Right atrium auricular region (tissue), 2 donors: ENCODE data around the gene TTC21B. TPM values are rescaled to one million over a fixed set of nuclear protein-coding genes. Genes with fewer than 3 reads are reported as not detected.

Experiments used
- DNase-seq: peaks from one replicate; pipeline ENCODE4 v3.0.0-alpha.2; 2019; ENCODE audit warnings: low spot score
- H3K27ac ChIP-seq, 2 donors: fragments of 200-600 bp; sonication (generic); 1 replicate in 1 of 2; 2 replicates in 1 of 2; pipeline ENCODE4 v1.5.1; 2016 to 2019
- H3K27me3 ChIP-seq, 2 donors: fragments of 200-600 bp; sonication (generic); one replicate each; pipeline versions ENCODE4 v1.5.1 to v1.6.0; 2017 to 2019
- H3K36me3 ChIP-seq: fragments of 200-600 bp; sonication (generic); one replicate; pipeline ENCODE4 v1.5.1; 2016
- H3K4me1 ChIP-seq, 2 donors: fragments of 200-600 bp; sonication (generic); one replicate each; pipeline versions ENCODE4 v1.5.1 to v1.6.0; 2017 to 2019
- H3K4me3 ChIP-seq, 2 donors: fragments of 200-600 bp; sonication (generic); 1 replicate in 1 of 2; 2 replicates in 1 of 2; pipeline ENCODE4 v1.5.1; 2017 to 2019; ENCODE audit warnings: mild to moderate bottlenecking in 1 of 2, moderate library complexity in 1 of 2
- H3K9me3 ChIP-seq, 2 donors: fragments of 200-600 bp; sonication (generic); one replicate each; pipeline ENCODE4 v1.5.1; 2019
- total RNA-seq, 2 donors: library from RNA; depleted of rRNA; stranded (reverse); fragments of >200 nt; gene quantifications; one replicate each; pipeline ENCODE4 v1.1.0, GENCODE V29; 2016
- TF ChIP-seq, protein P1 (sequence below), 2 donors: fragments of 200-600 bp; sonication (generic); IDR thresholded peaks; one replicate each; pipeline ENCODE4 v1.5.1; 2019; ENCODE audit warnings: antibody characterized with exemption in 2 of 2

Gene TTC21B
- total RNA-seq, 2 donors from 2014 or later, result 9.9 TPM

DNA sequence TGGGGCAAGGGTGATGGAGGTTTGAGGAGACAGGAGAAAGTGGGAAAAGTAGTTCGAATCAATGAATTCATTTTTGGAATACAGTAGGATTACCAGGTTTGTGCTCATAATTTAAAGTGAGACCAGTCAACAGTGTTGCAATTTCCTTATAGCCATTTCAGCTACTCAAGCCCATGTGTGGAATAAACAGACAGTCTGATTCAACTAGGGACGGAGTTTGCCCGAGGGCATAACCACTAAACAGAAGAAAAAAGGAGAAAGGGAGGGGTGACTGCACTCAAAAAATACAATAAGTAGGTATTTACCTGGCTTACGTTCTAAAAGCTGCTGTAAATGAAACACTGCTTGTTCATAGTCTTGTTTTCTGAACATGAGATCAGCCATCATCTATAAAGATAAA is 55.2 kb downstream of the TTC21B start:
- Histone ChIP-seq H3K4me1 (peaks cover 0 to 8% of the 10 kb centered on the region in 2 donors), H3K27ac (no peak overlapping the region), H3K4me3 (no peak overlapping the region), H3K9me3 (no peaks in the 10 kb centered on the region), H3K36me3 (peaks cover 58% of the 10 kb centered on the region), H3K27me3 (no peaks in the 10 kb centered on the region)
- no peak for DNase-seq
- TF ChIP-seq, protein P1, sequence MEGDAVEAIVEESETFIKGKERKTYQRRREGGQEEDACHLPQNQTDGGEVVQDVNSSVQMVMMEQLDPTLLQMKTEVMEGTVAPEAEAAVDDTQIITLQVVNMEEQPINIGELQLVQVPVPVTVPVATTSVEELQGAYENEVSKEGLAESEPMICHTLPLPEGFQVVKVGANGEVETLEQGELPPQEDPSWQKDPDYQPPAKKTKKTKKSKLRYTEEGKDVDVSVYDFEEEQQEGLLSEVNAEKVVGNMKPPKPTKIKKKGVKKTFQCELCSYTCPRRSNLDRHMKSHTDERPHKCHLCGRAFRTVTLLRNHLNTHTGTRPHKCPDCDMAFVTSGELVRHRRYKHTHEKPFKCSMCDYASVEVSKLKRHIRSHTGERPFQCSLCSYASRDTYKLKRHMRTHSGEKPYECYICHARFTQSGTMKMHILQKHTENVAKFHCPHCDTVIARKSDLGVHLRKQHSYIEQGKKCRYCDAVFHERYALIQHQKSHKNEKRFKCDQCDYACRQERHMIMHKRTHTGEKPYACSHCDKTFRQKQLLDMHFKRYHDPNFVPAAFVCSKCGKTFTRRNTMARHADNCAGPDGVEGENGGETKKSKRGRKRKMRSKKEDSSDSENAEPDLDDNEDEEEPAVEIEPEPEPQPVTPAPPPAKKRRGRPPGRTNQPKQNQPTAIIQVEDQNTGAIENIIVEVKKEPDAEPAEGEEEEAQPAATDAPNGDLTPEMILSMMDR (IDR thresholded peaks at IDR 0.05), result no peak

DNA sequence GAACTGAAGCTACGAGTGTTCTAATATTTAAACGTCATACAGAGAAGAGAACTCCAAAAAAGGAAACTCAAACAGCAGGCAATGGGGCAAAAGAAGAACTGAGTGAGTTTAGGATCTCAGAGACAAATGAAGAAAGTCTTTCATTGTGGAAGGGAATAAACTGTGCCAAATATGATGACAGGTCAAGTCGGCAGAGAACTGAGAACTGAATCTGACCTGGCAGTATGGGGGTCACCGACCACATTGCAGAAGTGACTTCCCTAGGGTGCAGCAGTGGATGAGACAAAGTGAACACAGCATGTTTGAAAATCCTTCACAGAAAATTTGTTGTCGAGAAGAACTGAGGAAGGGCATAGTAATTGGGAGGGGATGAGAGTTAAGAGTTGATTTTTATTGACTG is 55.9 kb downstream of the TTC21B start:
- TF ChIP-seq, protein P1 (IDR thresholded peaks at IDR 0.05), result no peak
- no peak for DNase-seq
- H3K4me1 ChIP-seq, result peaks cover 0 to 4% of the 10 kb centered on the region in 2 donors
- H3K36me3 ChIP-seq, result peaks cover 59% of the 10 kb centered on the region
- no peaks in the 10 kb centered on the region for H3K27me3 ChIP-seq
- no peak overlapping the region for H3K27ac ChIP-seq
- no peaks in the 10 kb centered on the region for H3K9me3 ChIP-seq
- H3K4me3 ChIP-seq, result no peak overlapping the region

DNA sequence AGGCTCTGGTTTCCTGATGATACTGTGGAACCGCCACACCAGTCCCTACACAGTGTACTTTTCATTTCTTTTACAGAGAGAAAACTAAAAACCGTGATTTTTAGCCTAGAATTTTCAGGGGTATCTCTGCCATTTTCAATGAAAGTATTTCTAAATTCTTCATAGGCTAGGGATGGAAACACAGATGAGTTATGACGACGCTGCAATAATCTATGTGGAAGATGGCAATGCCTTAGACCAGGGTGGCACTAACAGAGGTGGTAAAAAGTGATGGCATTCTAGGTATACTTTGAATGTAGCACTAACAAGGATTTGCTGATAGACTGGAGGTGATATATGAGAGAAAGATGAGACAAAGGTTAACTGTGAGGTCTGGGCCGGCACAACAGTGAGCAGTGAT is 56.5 kb downstream of the TTC21B start:
- no peak overlapping the region for H3K27ac ChIP-seq
- no peak for DNase-seq
- no peak overlapping the region for H3K4me3 ChIP-seq
- no peaks in the 10 kb centered on the region for H3K27me3 ChIP-seq
- TF ChIP-seq, protein P1 (IDR thresholded peaks at IDR 0.05), result no peak
- H3K9me3 ChIP-seq, result no peaks in the 10 kb centered on the region
- H3K4me1 ChIP-seq, result no peaks in the 10 kb centered on the region
- H3K36me3 ChIP-seq, result peaks cover 59% of the 10 kb centered on the region

DNA sequence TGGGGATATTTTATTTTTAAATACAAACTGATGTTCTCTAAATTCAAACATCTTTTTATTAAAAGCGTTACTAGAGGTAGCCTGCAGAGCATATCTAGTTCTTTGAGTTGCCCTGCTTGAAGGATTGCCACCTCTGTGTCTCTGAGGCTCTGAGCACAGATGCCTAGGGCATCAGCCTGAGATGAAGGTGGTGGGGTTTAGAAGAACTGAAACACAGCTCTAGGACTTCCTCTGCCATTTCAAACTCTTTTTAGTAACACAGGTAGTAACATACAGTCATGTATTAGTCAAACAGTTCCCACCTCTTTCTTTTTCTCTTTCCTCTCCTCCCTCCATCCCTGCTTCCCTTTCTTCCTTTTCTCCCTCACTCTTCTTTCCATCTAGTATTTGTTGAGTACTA is 57.6 kb downstream of the TTC21B start:
- Histone ChIP-seq H3K27me3 (no peaks in the 10 kb centered on the region), H3K27ac (no peak overlapping the region), H3K4me1 (no peaks in the 10 kb centered on the region), H3K36me3 (peaks cover 48% of the 10 kb centered on the region), H3K4me3 (no peak overlapping the region), H3K9me3 (no peaks in the 10 kb centered on the region)
- DNase-seq, result no peak
- TF ChIP-seq, protein P1 (IDR thresholded peaks at IDR 0.05), result no peak

DNA sequence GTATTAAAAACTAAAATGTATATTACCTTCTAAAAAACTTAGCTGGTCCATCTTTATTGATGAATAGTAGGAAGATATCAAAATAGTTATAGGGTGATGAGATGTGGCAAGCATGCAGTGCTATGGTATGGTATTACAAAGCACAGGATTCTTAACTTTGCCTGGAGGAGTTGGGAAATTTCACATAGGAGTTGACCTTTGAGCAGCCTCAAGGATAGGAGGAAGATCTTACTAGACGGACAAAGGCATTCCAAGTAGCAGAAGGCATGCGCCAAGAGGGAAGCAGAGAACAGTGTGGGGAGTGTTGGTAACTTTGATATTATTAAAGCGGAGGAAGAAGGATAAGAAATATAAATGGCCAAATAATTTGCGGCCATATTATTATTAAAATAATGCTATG is 60.0 kb downstream of the TTC21B start:
- no peak for DNase-seq
- TF ChIP-seq, protein P1 (IDR thresholded peaks at IDR 0.05), result no peak
- H3K4me3 ChIP-seq, result no peak overlapping the region
- H3K36me3 ChIP-seq, result peaks cover 48% of the 10 kb centered on the region
- H3K9me3 ChIP-seq, result no peaks in the 10 kb centered on the region
- H3K4me1 ChIP-seq, result no peaks in the 10 kb centered on the region
- no peak overlapping the region for H3K27ac ChIP-seq
- H3K27me3 ChIP-seq, result no peaks in the 10 kb centered on the region

DNA sequence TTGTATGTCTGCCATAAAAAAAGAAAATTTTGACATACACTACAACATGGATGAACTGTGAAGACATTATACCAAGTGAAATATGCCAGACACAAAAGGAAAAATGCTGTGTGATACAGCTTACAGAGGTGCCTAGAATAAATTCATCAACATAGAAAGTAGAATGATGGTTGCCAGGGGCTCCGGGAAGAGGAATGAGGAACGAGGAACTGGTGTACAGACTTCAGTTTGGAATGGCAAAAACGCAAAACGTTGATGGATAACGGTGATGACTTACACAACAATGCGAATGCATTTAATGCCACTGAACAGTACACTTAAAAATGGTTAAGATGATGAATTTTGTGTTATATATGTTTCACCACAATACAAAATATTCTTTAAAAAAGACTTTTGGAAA is 61.0 kb downstream of the TTC21B start:
- Histone ChIP-seq H3K9me3 (no peaks in the 10 kb centered on the region), H3K36me3 (peaks cover 44% of the 10 kb centered on the region), H3K27me3 (no peaks in the 10 kb centered on the region)

More for the DNA sequence above, 61.0 kb downstream of the TTC21B start:
- no peaks in the 10 kb centered on the region for H3K4me1 ChIP-seq
- H3K4me3 ChIP-seq, result no peak overlapping the region
- TF ChIP-seq, protein P1 (IDR thresholded peaks at IDR 0.05), result no peak
- no peak overlapping the region for H3K27ac ChIP-seq
- DNase-seq, result no peak
